ENCODE data around the gene PPP1R1C.
A peak's percentile ranks its signal among the peaks of the same experiment; 100 is the strongest.

The PPP1R1C gene

DNA sequence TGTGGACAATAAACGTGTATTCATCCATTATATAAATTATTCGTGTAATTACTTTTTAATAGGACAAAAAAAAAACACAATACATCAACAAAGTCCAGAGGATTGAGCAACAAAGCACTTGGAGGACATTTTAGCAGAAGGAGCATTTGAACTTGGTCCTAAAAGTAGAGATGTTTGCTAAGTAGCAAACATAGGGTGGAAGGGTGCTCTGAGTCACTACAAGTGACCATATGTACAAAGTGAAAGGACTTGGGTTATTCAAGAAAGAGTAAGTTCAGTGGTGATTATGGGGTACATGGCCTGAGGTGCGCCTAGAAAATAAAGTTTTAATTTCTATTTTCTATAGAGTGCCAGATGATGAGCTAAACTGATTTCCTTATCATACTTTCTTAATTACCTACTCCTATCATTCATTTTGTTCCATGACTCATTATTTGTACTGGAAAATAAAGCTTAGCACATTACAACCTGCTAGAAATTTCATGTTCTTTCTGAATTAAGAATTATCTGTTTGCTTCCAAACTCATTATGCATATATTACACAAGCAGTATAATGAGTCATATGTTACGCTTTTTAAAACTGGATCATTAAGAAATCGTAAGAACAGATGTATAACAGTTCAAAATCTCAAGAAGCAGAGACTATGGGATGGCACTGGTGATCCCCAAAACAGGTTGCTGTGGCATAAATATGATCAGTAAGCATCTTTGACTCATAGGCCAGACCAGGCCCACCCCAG lies 13.1 kb upstream of the PPP1R1C start:
- DNase-seq (ENCODE audit: low read depth in 3 of 3) = no peak

DNA sequence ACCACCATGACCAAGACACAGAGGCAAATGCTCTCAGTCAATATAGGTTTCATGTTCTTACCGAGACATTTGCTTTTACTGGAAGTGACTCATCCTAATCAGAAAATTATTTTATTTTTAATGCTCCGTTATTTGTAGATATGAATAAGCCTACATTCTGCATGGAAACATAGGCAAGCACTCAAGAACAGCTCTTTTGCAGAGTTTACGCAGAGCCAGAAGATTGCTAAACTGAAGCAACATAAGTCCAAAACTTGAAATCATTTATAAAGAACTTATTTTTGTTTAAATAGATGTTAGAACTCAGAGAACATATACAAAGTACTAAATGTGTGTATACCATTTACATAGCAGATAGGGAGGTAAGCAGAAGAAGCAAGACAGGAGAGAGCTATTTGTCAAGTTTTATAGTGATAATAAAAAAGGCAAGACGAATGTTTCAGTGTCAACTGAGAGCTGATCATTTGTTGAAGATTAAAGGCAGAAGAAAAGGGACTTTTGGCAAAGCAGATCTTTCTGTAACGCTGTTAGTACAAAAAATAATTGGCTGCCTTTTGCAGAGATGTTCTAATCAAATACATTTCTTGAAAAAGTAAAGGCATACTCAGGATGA lies 12.4 kb upstream of the PPP1R1C start:
- no peak for DNase-seq (ENCODE audit: low read depth in 3 of 3)

GRCh38 chr2:181977661-181978350 lies 7.8 kb upstream of the PPP1R1C start:
- peak in 1 of 3 experiments; percentile 36 for DNase-seq (ENCODE audit: low read depth in 3 of 3)

- no peak for DNase-seq (ENCODE audit: low read depth in 3 of 3)
These were observed 7.1 kb upstream of the PPP1R1C start for GRCh38 chr2:181978351-181979150.

DNA sequence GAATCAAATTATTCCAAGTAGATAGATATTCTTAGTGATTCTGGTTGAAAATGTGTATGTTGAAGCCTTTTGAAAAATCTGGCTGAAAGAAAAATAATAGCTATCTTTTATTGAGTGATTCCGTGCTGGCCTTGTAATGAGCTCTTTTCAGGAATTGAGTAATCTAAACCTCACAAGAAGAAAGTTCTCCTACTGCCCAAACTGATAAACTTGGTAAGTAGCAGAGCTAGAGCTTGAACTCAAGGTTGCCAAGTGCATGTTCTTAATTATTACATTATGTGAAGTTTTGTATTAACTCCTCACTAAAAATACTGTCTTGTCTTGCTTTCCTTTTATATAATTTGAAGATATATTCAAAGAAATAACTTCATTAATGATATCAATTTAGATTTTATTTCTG lies 1.6 kb upstream of the PPP1R1C start:
- no peak for DNase-seq (ENCODE audit: low read depth in 3 of 3)

- no peak for DNase-seq (ENCODE audit: low read depth in 3 of 3)
These were observed 630 bp upstream of the PPP1R1C start for GRCh38 chr2:181984814-181985631.

GRCh38 chr2:181988154-181988924 lies 2.7 kb downstream of the PPP1R1C start:
- DNase-seq (ENCODE audit: low read depth in 3 of 3) = no peak

- no peak for DNase-seq (ENCODE audit: low read depth in 3 of 3)
These were observed 3.4 kb downstream of the PPP1R1C start for GRCh38 chr2:181989099-181989498.

DNA sequence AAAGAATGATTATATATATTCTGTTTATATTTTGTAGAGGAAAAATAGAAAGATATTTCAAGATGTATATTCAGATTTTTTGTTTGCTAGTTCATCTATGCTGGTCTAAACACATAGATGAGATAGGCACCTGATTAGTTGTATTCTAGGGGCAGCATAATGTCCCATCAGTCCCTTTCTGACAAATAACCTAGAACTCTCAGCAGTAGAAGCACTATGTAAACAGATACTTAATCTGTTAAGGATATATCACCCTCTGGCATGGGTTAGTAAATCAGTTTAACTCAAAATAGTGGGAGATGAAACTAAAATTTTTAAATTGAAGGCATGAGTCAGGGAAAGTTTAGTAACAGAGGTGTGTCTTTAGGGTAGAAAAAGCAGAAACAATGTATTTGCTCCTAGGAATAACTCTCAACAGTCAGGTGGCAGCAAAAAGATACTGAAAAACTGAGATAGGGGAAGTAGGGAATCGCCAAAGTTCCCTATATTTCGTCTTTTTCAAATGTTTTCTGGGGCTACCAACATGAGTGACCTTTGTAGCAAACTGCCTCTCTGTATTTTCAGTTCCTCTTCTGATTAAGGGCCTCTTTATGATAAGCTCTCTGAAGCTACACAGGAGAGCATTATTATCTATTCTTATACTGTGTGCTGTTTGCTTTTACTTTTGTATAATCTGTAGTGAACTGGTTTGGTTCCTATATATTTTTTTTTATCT lies 5.7 kb downstream of the PPP1R1C start:
- no peak for DNase-seq (ENCODE audit: low read depth in 3 of 3)

DNA sequence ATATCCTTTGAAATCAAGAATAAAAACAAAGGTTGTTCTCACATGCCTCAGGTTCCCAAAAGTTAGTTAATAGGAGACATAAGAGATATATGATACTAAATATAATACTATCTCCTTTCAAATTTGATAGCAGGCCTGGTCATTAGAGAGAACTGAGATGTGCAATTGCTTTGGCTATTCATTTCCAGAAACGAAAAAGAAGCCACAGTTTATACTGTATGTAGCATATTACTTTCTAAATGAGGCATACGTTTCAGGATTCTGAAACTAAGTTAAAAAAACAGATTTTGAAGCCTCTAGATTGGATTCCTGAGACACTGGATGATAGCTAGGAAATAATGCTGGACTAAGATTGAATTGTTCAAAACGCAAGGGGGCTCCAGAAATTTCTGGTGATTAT lies 7.1 kb downstream of the PPP1R1C start:
- no peak for DNase-seq (ENCODE audit: low read depth in 3 of 3)

DNA sequence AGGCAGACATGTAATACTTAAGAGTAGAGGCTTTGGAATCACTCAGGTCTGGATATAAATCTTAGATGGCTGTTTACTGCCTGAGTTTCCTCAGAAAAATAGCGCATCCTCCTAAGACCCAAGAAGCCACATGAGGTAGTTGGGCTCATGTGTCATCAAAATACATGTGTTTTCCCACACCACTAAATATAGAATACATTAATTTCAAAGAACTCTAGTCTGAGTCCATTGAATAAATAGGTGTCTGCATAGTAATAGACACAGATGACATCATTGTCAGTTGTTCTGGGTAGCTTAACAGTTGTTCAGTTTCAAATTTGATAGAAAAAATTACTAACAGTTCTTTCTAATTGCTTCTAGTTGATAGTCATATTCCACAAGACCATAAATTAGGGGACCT lies 9.6 kb downstream of the PPP1R1C start:
- no peak for DNase-seq (ENCODE audit: low read depth in 3 of 3)

- DNase-seq (ENCODE audit: low read depth in 3 of 3) = no peak
These were observed 12.6 kb downstream of the PPP1R1C start for GRCh38 chr2:181998041-181998835.

DNA sequence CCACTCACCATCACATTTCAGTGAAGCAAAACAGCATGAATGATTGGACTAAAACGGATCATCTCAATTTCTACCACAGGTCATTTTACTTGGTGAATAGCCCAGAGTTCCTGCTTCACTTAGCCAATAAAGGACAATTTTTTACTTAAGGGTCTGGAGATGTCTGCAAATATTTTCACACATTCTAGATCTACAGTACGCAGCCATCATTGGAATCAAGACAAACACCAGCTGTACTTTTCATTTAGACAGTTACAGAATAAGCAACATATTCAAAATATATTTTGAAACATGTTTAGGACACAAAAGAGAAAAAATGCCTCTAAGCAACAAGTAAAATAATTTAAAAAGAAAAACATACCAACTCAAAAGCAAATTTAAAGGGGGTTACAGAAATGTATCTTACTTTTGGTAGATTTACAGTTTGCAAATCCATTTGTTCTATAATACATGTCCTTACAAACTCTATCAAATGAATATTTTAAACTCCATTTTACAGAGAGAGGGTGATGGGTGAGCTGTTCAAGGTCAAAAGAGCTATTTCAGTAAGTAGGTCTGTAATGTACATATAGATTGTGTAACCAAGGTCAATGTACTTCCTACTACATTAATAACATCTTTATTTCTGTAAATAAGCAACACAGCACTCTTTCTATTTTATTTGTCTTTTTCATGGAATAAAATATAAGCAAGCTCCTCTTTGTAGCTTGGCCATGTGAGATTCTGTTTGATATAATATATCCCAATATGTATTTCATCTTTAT lies 13.4 kb downstream of the PPP1R1C start:
- DNase-seq (ENCODE audit: low read depth in 3 of 3) = no peak

- DNase-seq (ENCODE audit: low read depth in 3 of 3) = no peak
These were observed 14.3 kb downstream of the PPP1R1C start for GRCh38 chr2:181999911-182000310.

DNA sequence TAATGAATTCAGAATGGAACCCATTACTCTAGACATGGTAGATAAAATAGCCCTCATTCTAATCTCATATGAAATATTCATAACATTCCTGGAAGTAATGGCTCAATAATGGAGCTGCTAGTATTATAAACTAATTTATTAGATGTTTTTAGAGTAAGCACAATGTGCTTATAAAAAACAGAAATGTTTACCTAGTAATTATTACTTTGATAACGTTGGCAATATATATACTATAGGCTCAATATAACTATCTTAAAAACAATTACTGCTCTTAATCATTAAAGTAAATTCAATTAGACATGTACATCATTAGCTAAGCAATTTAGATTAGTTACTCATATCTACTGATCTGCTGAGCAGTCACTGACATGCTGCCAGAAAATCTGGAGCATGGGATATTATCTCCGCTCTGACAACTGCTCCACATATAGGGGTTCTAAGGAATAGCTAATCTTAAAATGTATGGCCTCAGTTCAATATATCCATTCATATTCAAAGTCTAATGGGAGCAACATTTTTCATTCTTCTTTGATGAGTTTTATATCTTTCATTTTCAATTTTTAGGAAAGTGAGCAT lies 19.4 kb downstream of the PPP1R1C start:
- DNase-seq (ENCODE audit: low read depth in 3 of 3) = no peak

DNA sequence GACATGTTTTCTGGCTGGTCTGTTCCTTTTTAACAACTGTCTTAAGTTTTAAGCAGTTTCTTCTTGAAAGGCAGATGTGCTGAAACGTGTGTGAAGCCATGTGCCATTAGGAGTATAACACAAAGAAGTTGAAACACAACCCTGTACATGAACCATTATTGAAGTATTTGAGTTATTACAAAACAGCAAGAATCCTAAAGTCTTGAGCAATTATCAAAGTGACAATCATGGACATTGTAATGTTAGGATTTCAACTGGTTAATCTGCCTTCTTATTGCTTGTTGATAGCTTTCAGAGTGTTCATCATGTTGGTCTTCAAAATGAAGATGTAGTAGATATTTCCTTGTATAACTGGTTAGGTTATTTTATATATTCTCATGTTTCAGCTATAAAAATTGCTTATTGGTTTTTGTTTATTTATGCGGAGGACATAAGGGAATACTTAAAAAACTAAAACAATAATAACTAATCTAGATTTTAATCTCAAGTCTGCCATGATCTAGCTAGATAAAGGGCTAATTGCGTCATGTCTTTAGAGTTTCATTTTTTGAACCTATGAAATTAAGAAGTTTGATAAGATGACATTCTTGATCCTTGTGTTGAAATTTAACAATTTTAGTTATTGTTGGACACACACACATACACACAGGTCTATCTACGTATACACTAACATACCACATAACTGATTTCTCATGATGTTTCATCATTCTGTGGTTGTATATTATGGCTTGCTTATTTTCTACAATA lies 21.1 kb downstream of the PPP1R1C start:
- no peak for DNase-seq (ENCODE audit: low read depth in 3 of 3)

GRCh38 chr2:182014284-182014683 lies 28.6 kb downstream of the PPP1R1C start:
- no peak for DNase-seq (ENCODE audit: low read depth in 3 of 3)

All from stimulated activated CD4-positive, alpha-beta T cell treated with anti-CD3 and anti-CD28 coated beads, TNF-alpha, amount 100 ng/mL, for 24 hours (primary cell).